HL-60/S4 treated with retinoic acid at 250 ng/mL for 4 days and 3 days (cell line): Measurements from ENCODE around the gene EEFSEC.

Experiments
- in situ Hi-C: fragments of 300-500 bp; cut with MboI; formaldehyde crosslinking; loops from 2 replicates; pipeline ENCODE4 v1.7.0; 2022; ENCODE audit warnings: low sequenced_read_pairs

EEFSEC gene, protein sequence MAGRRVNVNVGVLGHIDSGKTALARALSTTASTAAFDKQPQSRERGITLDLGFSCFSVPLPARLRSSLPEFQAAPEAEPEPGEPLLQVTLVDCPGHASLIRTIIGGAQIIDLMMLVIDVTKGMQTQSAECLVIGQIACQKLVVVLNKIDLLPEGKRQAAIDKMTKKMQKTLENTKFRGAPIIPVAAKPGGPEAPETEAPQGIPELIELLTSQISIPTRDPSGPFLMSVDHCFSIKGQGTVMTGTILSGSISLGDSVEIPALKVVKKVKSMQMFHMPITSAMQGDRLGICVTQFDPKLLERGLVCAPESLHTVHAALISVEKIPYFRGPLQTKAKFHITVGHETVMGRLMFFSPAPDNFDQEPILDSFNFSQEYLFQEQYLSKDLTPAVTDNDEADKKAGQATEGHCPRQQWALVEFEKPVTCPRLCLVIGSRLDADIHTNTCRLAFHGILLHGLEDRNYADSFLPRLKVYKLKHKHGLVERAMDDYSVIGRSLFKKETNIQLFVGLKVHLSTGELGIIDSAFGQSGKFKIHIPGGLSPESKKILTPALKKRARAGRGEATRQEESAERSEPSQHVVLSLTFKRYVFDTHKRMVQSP

DNA sequence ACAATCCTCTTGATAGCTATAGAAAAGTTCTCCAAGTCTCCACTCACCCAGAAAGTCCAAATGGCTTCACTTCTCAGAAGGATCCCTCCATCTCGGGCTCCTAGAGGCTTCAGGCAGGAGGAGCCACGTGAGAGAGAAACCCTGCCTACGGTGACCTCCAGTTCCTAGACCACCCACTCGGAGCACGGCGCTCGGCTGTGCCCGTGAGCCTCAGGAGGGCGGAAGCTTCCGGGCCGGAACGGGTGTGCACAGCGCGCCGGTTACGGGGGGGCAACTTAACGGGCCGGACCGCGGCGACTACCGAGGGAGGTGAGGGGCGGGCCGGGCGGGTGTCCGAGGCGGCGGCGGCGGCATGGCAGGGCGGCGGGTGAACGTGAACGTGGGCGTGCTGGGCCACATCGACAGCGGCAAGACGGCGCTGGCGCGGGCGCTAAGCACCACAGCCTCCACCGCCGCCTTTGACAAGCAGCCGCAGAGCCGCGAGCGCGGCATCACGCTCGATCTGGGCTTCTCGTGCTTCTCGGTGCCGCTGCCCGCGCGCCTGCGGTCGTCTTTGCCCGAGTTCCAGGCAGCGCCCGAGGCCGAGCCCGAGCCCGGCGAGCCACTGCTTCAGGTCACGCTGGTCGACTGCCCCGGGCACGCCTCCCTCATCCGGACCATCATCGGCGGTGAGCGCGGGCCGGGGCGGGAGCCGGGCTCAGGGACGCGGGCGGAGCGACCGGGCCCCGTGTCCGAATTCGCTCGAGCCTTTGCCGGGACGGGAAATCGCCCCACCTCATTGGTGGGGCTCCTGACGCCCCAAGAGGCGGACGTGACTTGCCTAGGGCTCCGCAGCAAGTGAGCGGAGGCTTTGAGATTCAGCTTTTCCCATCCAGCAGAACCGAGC lies at the start of gene EEFSEC:
Gene EEFSEC, plus strand, starts transcription at position 326 of the 886 bp plus-strand sequence. Its CDS starts 27 bp downstream, at position 353.
- in situ Hi-C loops, result no loop called here

GRCh38 chr3:128107834-128108233 lies 45.4 kb upstream of the EEFSEC start:
- in situ Hi-C loops, result no loop called here

- in situ Hi-C loops, result no loop called here
Observed at GRCh38 chr3:128111147-128111546, 42.1 kb upstream of the EEFSEC start.

DNA sequence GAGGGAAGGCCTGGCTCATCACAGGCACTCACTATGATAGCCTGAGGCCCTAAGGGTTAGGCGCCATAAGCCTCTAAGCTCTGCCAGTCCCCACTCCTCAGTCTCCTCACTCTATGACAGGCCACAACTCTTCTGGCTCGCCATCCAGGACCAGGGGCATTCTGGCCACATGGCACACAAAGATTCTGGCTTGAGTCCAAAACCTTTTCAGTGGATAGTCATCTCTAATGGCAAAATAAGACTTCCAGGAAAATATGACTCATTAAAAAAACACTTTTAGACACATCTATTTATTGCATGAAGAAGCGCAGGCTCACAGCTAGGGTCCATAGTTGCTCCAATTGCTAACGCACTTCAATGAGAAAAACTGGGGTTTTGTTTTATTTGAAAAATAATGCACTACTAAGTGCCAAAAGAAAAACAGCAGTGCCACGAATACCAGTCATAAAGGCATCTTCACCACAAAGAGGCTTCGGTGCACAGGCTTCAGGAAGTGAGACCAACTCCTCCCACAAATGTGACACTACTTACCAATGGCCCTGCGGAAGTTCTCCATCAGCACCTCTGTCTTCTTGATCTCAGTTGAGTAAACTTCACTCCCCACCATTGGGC lies 40.8 kb upstream of the EEFSEC start:
- in situ Hi-C loops, result no loop called here

- in situ Hi-C loops, result no loop called here
Observed at GRCh38 chr3:128113817-128114794, 39.2 kb upstream of the EEFSEC start.

DNA sequence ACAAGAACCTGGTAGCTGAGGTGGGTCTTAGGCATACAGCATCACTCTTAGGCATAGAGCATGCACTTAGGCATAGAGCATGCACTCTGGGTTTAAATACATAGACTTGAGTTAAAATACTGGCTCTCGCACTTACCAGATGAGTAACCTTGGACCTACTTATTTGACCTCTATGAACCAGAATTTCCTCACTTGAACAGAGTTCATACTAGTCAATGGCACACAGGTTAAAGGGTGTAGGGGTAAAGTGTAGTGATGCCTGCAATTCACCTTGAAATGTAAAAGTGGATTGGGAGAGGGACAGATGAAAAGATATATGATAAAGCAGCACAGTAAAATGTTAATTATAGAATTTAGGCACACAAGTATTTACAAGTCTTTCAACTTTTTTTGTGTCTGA lies 31.3 kb upstream of the EEFSEC start:
- in situ Hi-C loops, result no loop called here

GRCh38 chr3:128123156-128123537 lies 30.1 kb upstream of the EEFSEC start:
- in situ Hi-C loops, result no loop called here

- in situ Hi-C loops, result no loop called here
Observed at GRCh38 chr3:128123538-128124368, 29.5 kb upstream of the EEFSEC start, which contains the start of gene RUVBL1. RUVBL1 (minus strand) TSS chr3:128123812; CDS start chr3:128123724, 88 bp downstream.

GRCh38 chr3:128127236-128127635 lies 26.0 kb upstream of the EEFSEC start:
- in situ Hi-C loops, result no loop called here

GRCh38 chr3:128128251-128128650 lies 25.0 kb upstream of the EEFSEC start:
- in situ Hi-C loops, result no loop called here

DNA sequence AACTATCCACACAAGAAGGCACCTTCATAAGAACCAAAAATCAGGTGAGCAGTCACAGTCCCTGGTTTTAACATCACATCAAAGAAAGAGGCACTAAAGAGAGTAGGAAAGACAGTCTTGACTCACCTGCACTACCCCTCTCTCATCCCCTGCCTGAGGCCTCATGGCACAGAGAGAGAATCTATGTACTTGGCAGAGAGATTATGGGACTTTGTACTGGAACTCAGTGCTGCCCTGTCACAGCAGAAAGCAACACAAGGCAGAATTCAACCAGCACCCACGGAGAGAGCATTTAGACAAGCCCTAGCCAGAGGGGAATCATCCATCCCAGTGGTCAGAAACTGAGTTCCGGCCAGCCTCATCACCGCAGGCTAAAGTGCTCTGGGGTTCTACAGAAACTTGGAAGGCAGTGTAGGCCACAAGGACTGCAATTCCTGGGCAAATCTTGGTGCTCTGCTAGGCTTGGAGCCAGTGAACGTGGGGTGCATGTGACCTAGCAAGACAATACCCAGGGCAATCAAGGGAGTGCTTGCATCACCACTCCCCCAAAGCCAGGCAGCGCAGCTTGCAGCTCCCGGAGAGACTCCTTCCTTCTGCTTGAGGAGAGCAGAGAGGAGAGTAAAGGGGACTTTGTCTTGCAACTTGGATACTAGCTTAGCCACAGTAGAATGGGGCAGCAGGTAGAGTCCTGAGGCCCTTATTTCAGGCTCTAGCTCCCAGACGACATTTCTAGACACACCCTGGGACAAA lies 21.2 kb upstream of the EEFSEC start:
- in situ Hi-C loops, result no loop called here

DNA sequence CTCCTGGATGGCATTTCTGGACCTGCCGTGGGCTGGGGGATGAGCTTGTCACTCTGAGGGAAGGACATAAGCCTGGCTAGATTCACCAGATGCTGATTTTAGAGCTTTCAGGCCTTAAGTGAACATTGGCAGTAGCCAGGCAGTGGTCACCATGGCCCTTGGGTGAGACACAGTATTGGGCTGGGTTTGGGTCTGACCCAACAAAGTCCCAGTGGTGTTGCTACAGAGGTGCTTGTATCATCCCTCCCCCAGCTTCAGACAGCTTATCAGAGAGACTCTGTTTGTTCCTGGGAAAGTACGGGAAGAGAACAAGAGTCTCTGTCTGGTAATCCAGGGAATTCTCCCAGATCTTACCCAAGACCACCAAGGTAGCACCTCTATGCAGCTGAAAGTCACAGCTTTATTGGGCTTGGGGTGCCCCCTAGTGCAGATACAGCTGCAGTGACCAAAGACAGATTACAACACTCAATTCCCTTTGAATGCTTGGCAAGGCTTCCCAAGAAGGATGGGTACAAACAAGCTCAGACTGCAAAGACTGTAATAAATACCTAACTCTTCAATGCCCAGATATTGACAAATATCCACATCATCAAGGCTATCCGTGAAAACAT lies 19.9 kb upstream of the EEFSEC start:
- in situ Hi-C loops, result no loop called here

- in situ Hi-C loops, result no loop called here
Observed at GRCh38 chr3:128143496-128143895, 9.8 kb upstream of the EEFSEC start.

DNA sequence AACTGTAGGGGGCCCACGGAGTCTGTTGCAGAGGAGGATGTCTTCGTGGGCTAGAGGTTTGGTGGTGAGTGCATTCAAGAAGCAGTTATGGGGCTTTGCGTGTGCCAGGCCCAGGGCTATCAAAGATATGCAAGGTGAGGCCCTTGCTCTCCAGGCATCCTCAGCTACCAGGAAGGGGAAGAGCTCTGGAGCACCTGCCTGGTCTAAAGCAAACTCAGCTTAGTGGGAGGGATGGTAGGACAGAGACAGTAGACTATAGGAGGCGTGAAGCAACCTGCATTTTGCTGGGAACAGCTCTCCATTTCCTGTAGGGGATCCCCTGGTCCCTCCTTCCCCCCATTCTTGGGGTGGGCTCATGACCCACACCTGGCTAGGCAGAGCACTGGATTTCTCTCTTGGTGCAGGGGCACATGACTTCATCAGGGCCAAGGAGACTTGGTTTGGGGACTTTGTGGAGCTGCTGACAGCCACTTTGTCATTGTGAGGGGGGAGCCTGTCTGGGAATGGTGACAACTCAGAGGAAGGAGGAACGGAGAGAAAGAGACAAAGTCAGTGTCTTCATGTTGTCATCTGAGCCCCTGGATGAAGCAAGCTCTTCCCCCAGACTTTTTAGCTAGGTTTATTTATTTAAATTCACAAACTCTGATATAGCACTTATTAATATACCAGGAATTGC lies 8.6 kb upstream of the EEFSEC start:
- in situ Hi-C loops, result no loop called here

GRCh38 chr3:128145279-128145678 lies 8.0 kb upstream of the EEFSEC start:
- in situ Hi-C loops, result no loop called here

DNA sequence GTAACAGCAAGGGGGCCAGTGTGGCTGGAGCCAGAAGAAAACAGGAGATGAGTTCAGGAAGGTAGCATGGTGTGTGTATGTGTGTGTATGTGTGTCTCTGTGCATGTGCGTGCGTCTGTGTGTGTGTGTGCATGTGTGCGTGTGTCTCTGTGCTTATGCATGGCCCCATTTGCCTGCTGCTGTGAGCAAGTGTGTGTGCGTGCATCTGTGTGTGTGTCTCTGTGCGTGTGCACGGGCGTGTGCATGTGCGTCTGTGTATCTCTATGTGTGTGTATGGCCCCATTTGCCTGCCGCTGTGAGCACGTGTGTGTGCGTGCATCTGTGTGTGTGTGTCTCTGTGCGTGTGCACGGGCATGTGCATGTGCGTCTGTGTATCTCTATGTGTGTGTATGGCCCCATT lies 7.1 kb upstream of the EEFSEC start:
- in situ Hi-C loops, result no loop called here

GRCh38 chr3:128149650-128150049 lies 3.6 kb upstream of the EEFSEC start:
- in situ Hi-C loops, result no loop called here
